Measurements from ENCODE around the gene LRRC10B.

Gene LRRC10B

DNA sequence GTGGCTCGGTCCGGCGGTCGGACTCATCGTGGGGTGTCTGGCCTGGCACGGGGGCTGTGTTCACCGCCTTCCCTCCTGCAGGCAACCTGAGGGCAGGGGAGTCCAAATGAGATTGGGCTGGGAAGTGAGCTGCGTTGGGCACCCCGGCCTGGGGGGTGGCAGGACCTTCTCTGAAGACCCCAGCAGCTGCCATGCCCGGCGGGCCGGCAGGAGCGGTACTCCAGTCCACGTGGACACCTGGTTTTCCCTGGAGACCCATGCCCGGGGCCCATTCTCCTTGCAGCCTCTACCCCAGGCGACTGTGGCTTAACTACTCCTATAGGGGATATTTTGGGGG, 24.5 kb downstream of the LRRC10B start:
- DNase-seq, result no peak

DNA sequence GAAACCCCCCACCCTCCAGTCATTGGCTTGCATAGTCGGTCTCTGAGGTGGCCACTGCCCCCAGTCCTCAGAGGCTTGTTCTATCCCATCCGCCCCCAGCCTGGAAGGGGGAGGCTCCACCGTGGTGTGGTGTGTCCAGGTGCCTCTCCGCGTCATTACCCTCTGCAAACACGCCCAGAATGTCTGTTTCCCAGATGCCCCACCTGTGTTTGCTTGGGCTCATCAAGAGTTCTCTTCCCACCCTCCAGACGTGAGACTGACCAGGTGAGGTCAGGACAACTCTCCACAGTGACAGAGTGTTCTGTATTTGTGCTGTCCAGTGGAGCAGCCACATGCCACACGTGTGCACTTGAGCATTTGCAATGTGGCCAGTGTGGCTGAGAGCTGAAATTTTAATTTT, 24.9 kb downstream of the LRRC10B start:
- DNase-seq, result no peak

DNA sequence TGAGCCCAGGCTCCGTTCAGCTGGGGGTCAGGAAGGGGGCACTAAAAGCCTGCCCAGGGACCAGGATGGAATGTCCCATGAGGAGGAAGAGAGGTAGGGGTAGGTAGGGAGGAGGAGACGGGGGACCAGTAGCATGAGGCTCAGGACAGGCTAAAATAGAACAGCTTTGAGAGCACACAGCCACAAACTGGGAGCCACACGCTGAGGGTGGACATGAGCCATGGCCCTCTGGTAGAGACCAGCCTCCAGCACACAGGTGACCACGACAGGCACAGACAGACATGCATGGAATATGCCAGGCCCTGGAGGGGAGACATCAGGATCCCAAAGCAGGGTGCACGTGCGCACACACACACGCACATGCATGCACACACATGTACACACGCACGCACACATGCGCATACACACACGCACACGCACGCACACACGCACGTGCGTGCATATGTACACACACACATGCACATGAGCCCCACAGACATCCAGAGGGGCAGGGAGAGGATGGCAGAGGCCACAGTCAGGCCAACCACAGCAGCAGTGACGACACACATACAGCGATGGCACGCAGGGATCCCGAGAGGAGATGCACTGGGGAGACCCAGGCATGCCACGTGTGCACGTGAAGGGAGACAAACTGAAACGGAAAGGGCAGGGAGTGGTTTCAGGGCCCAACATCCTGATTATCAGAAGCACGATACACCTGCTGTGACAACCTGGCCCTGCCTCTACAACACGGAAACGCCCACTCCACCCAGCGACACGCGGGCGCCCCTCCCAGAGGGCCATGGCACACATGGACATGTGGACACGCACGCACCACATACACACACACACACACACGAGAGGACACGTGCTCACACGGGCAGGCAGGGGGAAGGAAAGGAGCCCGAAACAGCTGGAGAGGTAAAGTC, 25.7 kb downstream of the LRRC10B start:
- DNase-seq, result no peak

DNA sequence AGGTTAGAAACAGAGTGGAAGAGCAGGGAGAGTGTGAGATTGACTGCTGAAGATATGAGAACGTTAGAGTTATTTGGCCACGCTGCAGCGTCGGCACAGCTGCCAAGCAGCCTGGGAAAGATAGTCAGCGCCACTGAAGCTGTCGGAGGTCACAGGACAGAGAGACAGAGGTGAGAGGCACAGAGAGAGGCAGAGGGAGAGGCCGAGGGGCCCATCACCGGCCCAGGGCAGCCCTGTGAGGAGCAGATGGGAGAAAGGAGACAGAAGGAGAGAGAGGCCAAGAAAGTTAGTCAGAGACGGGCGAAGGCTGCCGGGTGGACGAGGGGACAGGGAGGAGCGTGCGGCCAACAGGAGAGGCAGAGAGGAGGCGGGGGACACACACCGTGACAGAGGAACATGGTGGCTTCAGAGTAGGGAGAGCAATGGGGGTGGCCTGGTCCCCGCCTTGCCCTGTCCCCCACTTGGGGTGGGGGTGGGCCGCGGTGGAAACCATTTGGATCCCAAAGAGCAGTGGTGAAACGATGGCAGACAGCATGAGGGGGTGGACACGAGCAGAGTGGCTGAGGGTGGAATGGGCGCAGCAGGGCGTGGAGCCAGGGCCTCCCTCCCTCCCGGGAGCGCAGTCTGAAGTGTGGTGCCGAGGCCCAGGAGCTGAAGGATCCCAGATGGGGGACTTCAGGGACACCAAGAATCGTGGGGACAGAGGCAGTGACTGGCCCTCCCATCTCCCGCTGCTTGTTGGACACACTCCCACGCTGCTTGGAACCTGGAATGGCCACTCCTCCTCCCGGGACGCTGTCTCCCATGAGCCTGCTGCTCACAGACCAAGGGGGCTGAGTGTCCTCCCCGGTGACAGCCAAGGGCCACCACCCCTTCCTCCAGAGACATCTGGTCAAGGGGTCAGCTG, 26.6 kb downstream of the LRRC10B start:
- DNase-seq, result no peak

DNA sequence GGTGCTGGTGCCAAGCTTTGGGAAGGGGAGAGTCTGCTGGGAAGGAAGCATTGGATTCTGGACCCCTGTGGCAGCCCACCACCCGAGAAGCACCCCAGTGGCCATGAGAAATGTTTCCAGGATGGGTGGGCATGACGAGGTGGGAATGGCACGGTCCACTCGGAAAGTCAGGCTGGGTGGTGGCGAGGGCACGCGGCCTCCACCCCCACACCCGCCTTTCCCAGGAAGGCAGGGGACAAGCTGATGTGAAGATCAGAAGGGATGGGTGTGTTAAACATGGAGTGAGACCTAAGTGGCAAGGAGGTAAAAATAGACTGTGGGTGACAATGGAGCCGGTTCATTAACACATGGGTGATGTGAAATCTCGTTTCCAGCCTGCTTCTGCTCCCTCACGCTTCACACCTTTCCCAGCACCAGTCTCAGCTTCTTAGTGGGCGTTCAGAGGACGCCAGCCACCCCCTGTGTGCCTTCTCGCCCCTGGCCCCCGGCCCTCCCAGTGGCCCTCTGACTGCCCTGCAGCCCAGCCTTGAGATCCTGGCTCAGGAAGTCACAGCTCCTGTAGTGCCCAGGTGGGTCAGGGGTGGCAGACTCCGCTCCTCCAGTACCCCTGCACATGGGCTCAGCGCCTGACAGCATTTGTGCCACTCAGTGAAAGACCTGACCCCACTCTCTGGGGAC, 27.6 kb downstream of the LRRC10B start:
- DNase-seq, result no peak

DNA sequence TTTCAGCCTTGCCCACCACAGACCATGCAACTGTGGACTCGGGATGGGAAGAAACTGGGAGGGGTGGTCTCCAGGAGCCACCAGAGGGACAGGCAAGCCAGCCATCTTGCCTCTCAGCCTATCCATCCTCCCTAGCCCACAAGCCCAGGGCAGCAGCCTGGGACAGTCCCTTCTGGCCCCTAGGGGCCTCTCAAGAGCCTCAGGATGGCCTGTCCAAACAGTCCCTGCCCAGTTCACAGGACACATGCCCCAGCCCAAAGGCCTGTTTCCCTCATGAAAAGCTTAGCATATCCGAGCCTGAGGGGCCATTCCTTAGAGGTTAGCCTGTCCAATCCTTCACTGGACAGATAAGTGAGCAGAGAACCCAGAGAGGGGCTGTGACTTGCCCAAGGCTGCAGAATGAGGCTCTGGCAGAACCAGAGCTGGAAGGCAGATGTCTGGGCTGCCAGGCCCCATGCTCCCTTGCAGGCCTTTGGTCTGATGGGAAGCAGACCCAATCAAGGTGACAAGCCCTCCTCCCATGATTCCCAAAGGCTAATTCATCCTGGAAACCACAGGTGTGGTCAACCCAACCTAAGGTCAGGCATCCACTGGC, 28.2 kb downstream of the LRRC10B start:
- no peak for DNase-seq

DNA sequence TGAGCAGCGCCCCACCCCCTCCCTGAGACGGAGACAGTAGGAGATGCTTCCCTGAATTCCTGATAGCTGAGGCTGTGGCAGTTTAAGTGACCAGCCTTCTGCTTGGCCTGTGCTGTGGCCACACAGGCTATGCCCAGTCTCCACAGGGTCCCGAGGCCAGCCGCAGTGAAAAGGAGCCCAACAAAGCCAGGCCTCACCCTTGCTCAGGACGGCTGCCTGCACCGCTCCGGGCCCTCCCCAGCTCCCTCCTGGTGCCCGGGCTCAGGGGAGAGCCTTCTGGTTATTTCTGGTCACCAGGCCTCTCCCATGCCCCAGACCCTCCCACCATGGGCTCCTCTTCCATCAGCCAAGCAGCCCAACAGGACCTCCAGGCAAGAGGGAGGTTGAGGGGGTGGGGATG, 28.8 kb downstream of the LRRC10B start:
- no peak for DNase-seq

DNA sequence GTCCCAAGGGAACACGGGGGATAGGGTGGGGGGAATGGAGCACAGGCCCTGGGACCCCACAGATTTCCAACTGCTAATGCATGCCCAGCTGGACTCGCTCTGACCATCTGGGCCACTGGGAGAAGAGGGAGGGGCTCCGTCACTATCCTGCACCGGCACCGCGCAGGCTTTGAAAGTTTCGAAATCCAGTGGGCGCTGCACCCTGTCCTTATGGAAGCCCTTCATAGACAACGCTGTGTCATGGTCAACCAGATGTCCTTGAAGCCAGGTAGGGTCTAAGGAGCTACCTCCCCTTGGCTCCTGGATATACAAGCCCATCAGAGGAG, 30.1 kb downstream of the LRRC10B start:
- DNase-seq, result no peak

DNA sequence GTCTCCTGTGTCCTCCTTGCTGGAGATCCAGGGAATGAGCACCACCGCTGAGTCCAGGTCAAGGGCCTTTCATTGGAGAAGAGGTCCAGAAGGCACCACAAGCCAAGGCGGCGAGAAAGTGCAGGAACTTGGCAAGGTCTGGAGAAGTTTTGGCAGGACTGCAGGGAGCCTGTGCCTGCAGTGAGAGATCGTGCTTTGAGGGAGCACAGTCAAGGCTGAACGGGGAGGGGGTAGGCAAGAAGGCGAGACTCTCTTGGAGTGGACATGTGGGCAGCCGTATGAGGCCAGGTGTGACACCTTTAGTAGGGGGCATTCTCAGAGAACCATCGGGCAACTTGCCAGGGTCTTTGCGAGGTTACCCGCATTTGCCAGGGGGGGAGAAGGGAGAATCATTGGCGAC, 30.5 kb downstream of the LRRC10B start:
- no peak for DNase-seq

DNA sequence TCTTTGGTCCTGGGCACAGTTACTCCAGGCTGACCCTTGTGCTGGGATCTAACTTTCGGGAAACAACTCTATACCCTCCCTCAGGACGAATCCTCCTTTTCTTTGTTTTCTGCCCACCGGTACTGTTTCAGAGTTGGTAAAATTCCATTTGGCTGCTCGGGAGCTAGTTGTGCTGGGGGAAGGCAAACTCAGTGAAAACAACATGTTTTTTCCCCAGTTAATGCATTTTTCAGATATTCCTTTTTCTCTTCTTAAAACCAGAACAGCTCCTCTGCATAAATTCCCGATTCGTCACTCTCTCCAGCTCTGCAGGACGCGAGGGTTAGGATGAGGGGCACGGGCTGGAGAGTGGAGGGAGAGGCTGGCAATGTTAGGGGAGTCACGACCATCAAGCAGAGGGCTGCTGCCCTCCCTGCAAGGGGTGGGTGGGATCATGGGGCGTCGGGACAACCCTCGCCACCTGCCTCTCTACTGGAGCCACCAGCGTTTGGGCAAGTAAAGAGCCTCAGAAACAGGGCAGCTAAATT, 31.3 kb downstream of the LRRC10B start:
- no peak for DNase-seq

DNA sequence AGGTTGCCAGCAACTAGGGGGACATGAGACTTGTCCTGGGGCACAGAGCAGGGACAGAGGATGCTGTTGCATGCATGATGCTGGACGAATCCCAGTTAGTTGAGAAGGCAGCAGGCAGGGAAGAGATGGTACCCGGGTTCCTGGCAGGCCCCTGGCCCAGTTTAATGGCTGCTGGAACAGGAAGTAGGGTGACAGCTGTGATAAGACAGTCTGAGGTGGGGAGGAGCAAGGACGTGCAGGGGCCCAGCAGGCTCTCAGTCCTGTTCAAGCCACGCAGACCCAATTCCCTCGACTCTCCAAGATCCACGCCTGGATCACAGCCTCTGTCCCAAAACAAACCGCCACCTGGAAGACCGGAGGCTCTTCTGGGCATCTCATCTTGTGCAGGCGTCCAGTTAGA, 32.0 kb downstream of the LRRC10B start:
- no peak for DNase-seq

DNA sequence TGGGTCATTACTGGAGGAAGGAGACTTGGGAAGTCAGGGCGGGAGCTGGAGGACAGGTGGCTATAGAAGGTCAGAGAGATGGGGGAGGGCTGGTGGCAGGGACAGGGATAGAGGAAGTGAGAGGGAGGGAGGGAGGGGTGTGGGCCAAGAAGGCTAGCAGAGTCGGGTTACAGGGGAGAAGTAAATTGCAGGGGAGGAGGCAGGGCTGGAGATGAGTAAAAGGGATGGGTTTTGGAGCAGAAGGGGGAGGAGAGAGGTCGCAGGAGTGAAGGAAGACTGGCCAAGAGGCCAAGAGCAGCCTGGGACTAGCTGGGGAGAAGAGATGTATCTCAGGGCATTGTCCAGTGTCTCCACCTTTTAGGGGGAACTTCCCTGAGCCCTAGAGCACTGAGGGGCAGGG, 33.0 kb downstream of the LRRC10B start:
- no peak for DNase-seq

DNA sequence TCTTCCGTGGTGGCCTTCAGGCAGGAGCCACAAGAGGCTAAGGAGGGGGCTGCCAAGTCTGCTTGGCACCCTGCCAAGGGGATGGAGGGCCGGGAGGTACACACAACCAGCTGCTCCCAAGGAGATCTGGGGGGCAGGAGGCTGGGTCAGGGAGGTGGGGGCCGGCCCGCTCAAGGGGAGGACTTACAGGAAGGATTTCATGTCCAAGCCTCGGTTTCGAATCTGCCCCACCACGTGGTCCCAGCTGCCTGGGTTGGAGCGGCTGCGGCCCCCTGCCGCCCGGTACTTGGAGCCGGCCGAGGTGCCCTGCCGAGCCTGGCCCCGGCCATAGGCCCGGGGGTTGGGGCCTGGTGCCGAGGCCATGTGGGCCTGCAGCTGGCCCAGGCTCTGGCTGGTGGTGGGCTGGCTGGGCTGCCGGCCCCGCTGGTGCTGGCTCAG, 33.5 kb downstream of the LRRC10B start:
- no peak for DNase-seq

DNA sequence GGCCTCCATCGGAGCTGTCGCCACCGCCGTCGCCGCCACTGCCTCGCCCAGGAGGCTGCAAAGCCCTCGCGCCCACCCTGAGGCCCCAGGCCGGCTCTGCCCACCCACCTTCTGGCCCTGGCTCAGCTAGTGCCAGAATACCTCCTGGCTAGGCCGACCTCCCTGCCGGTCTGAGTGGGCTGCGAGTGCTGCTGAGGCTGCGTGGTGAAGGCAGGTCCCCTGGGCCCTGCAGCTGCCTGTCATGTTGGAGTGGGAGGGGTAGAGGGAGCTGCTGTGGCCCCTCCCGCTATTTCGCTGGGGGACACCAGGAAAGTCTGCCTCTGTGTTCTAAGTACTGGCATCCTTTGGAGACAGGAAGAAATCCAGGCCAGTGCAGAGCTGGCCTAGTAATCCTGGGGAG, 34.2 kb downstream of the LRRC10B start:
- no peak for DNase-seq

DNA sequence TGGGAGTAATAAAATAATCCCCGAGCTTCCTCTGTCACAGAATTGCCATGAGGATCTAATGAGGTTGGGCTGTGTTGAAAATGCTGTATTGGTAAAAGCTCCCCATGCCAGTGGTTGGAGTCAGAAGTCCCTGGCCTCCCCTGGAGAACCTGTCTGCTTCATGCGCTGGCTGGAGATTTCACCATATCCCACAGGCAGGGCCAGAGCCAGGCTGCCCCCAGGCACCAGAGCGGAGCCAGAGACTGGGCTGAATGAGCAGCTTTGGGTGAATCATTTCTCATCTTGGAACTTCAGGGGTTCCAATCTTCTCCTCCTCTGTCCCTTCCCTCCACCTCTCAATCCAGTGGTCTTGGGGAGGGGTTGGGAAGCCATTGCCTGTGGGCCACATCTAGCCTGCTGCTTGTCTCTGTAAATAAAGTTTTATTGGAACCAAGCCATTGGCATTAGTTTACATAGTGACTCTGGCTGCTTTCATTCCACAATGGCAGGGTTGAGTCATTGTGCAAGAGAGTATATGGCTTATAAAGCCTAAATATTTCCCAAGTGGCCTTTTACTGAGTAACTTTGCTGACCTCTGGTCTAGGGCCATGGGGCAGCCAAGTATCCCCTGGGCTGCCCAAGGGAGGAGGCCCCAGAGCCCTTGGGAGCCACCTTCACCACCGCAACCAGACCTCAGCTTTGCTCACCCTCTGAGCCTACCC, 35.2 kb downstream of the LRRC10B start:
- DNase-seq, result no peak

DNA sequence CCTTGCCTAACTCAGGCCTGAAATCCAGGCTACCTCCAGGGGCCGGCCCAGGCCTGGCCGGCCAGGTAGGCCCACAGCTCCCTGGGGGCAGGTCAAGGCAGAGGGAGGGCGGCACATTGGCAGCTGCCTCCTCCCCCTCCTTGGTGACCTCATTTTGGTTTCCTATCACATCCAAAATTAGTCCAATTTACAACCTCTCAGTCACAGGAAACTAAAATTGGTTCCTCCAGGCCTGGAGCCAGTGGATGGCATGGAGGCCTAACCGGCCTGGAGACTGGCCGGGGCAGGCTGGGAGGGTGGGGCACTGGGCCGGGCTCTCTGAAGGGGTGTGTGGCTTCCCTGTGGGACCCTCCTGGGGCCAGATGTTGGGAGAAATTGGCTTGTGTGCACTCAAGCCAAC, 35.9 kb downstream of the LRRC10B start:
- no peak for DNase-seq

DNA sequence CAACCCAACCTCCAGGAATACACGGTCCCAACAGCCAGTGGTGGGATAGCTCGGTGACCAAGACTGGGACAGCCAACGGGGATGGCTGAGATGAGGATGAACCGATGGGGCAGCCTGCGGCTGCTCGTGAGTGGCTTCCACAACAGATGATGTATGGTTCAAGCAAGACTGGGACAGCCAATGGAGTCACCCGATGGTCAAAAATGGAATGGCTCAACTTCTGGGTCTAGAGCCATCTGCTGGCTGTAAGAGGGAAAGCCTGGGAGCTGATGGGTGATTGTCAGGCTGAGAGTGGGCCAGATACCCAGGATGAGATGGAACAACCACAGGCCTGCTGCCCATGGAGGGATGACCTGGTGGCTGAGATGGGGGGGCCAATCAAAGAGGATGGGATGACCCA, 36.8 kb downstream of the LRRC10B start:
- no peak for DNase-seq

DNA sequence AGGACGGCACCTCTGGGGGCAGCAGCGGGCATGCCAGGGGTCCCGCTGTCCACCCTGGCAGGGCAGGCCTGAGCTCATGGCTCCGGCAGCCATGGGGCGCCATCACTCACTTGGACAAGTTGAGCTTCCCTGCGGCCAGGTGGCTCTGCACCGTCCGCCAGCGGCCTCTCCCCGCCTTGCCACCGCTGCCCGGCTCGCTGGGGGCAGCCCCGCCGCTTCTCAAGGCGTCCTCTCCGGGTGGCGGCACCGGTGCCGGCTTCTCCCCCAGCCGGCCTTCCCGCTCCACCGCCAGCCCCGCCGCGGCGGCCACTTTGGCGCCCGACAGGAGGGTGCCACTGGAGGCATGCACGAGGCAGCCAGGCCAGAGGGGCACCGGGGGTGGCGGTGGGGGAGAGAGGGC, 37.4 kb downstream of the LRRC10B start:
- no peak for DNase-seq

DNA sequence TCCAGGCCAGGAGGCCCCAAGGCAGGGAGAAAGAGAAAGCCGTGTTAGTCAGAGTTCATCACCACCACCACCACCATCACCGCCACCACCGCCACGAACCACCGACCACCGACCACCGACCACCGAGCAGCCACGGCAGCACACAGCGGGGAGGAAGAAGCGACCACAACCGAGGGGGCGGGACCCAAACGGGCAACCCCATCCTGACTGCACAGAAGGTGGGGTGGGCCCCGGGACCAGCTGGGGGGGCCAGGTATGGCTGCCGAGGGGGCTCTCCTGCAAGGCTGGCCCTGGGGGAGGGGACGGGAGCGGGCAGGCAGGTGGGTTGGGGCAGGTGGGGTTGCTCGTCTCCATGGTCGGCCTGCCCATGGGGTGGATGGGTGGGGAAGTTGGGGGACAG, 38.1 kb downstream of the LRRC10B start:
- DNase-seq, result no peak

DNA sequence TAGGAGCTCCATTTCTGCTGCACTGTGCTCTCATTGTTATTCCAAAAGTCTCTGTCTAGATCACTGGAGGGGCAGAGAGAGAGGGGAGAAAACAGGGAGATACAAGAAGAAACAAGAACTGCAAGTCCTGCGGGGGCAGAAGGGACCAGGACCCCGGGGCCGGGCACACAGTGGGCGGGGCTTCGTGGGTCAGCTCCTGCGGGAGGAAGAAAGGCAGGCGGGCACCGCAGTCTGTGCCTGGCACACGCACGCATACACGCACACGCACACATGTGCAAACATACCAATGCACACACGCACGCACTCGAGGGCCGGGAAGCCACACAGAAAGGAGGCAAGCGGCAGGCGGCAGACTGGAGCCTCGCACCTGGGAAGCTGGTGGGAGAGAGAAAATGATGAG, 38.7 kb downstream of the LRRC10B start:
- no peak for DNase-seq

DNA sequence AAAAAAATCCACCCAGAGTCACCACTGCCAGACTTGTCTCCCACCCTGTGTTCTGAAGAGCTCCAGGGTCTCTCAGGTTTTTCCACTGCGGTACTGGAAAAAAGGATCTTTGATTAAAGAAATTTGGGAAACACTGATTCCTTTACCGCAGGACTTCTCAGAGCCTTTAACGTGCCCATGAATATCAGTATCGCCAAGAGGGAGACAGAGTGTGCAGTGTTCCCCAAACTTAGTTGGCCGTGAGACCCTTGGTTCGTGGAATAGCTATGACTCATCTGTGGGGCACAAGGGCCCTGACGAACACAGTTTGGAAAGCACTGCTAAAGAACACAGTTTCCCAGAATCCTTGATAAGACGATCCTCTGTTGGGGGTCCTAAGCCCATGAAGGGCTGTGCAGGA, 40.6 kb downstream of the LRRC10B start:
- DNase-seq, result no peak
